ENCODE results near the gene SLC39A7.

Gene SLC39A7

GRCh38 chr6:33189625-33190448 is 10.8 kb upstream of the SLC39A7 start:
- H3K4me2 ChIP-seq (ENCODE audit: low read length), result no peak overlapping the region
- H2AFZ ChIP-seq (ENCODE audit: low read depth, low read length), result no peak overlapping the region
- no peak overlapping the region for H3K9ac ChIP-seq (ENCODE audit: low read length)
- H3K27me3 ChIP-seq (ENCODE audit: low read depth, low read length), result no peaks in the 10 kb centered on the region
- TF ChIP-seq EZH2phosphoT487 (IDR thresholded peaks at IDR 0.05; ENCODE audit: low read depth), result no peak
- no peak for TF ChIP-seq CTCF (IDR thresholded peaks at IDR 0.05; ENCODE audit: low read depth, low read length)
- H4K20me1 ChIP-seq (ENCODE audit: insufficient read depth, low read length), result no peaks in the 10 kb centered on the region
- no peaks in the 10 kb centered on the region for H3K36me3 ChIP-seq (replicated peaks; ENCODE audit: low read depth, low read length)
- no peaks in the 10 kb centered on the region for H3K4me1 ChIP-seq (ENCODE audit: low read length)
- no peaks in the 10 kb centered on the region for H3K79me2 ChIP-seq (ENCODE audit: low read length)
- no peaks in the 10 kb centered on the region for H3K9me3 ChIP-seq (ENCODE audit: insufficient read depth, low read length)
- no peak overlapping the region for H3K4me3 ChIP-seq (ENCODE audit: low read length)
- H3K27ac ChIP-seq (ENCODE audit: low read length), result no peak overlapping the region

- TF ChIP-seq EZH2phosphoT487 (IDR thresholded peaks at IDR 0.05; ENCODE audit: low read depth), result no peak
- TF ChIP-seq CTCF (IDR thresholded peaks at IDR 0.05; ENCODE audit: low read depth, low read length), result no peak
- Histone ChIP-seq H3K27ac (ENCODE audit: low read length) (no peak overlapping the region), H3K4me3 (ENCODE audit: low read length) (no peak overlapping the region), H3K4me1 (ENCODE audit: low read length) (no peaks in the 10 kb centered on the region), H4K20me1 (ENCODE audit: insufficient read depth, low read length) (no peaks in the 10 kb centered on the region), H3K4me2 (ENCODE audit: low read length) (no peak overlapping the region), H3K27me3 (ENCODE audit: low read depth, low read length) (no peaks in the 10 kb centered on the region), H3K9me3 (ENCODE audit: insufficient read depth, low read length) (no peaks in the 10 kb centered on the region), H3K79me2 (ENCODE audit: low read length) (no peaks in the 10 kb centered on the region), H3K36me3 (replicated peaks; ENCODE audit: low read depth, low read length) (peaks cover 5% of the 10 kb centered on the region), H3K9ac (ENCODE audit: low read length) (no peak overlapping the region), H2AFZ (ENCODE audit: low read depth, low read length) (no peak overlapping the region)
These were observed 10.1 kb upstream of the SLC39A7 start for GRCh38 chr6:33190504-33191107.

- Histone ChIP-seq H3K79me2 (ENCODE audit: low read length) (no peaks in the 10 kb centered on the region), H3K9ac (ENCODE audit: low read length) (no peak overlapping the region), H3K4me3 (ENCODE audit: low read length) (no peak overlapping the region), H3K9me3 (ENCODE audit: insufficient read depth, low read length) (no peaks in the 10 kb centered on the region), H3K4me2 (ENCODE audit: low read length) (no peak overlapping the region), H3K27ac (ENCODE audit: low read length) (no peak overlapping the region), H4K20me1 (ENCODE audit: insufficient read depth, low read length) (no peaks in the 10 kb centered on the region), H3K27me3 (ENCODE audit: low read depth, low read length) (no peaks in the 10 kb centered on the region), H3K36me3 (replicated peaks; ENCODE audit: low read depth, low read length) (peaks cover 7% of the 10 kb centered on the region), H3K4me1 (ENCODE audit: low read length) (no peaks in the 10 kb centered on the region), H2AFZ (ENCODE audit: low read depth, low read length) (no peak overlapping the region)
- TF ChIP-seq EZH2phosphoT487 (IDR thresholded peaks at IDR 0.05; ENCODE audit: low read depth) (no peak), CTCF (IDR thresholded peaks at IDR 0.05; ENCODE audit: low read depth, low read length) (no peak)
These were observed 9.1 kb upstream of the SLC39A7 start for GRCh38 chr6:33191383-33192104.

GRCh38 chr6:33192105-33192646 is 8.5 kb upstream of the SLC39A7 start, which contains the start of gene COL11A2:
Gene COL11A2, minus strand, starts transcription at chr6:33192467. Its CDS starts 227 bp downstream, at chr6:33192240.
- H3K4me1 ChIP-seq (ENCODE audit: low read length), result no peaks in the 10 kb centered on the region
- H3K4me2 ChIP-seq (ENCODE audit: low read length), result no peak within 1 kb of the TSS
- H4K20me1 ChIP-seq (ENCODE audit: insufficient read depth, low read length), result no peaks in the 10 kb centered on the region
- H3K27ac ChIP-seq (ENCODE audit: low read length), result no peak within 1 kb of the TSS
- no peaks in the 10 kb centered on the region for H3K79me2 ChIP-seq (ENCODE audit: low read length)
- H2AFZ ChIP-seq (ENCODE audit: low read depth, low read length), result no peak within 1 kb of the TSS
- H3K27me3 ChIP-seq (ENCODE audit: low read depth, low read length), result no peaks in the 10 kb centered on the region
- H3K4me3 ChIP-seq (ENCODE audit: low read length), result no peak within 1 kb of the TSS
- no peaks in the 10 kb centered on the region for H3K9me3 ChIP-seq (ENCODE audit: insufficient read depth, low read length)
- peaks cover 11% of the 10 kb centered on the region for H3K36me3 ChIP-seq (replicated peaks; ENCODE audit: low read depth, low read length)
- no peak within 1 kb of the TSS for H3K9ac ChIP-seq (ENCODE audit: low read length)
- TF ChIP-seq EZH2phosphoT487 (IDR thresholded peaks at IDR 0.05; ENCODE audit: low read depth) (no peak), CTCF (IDR thresholded peaks at IDR 0.05; ENCODE audit: low read depth, low read length) (no peak)
